Hematopoietic multipotent progenitor cell treated with erythropoietin and hydrocortisone succinate and interleukin-3 and kit ligand, for 4 days (in vitro differentiated cells): Measurements from ENCODE around the gene SDHB.

Experiments used
- DNase-seq: peaks from one replicate; pipeline ENCODE4 v3.0.0-alpha.2; 2015

The SDHB gene

DNA sequence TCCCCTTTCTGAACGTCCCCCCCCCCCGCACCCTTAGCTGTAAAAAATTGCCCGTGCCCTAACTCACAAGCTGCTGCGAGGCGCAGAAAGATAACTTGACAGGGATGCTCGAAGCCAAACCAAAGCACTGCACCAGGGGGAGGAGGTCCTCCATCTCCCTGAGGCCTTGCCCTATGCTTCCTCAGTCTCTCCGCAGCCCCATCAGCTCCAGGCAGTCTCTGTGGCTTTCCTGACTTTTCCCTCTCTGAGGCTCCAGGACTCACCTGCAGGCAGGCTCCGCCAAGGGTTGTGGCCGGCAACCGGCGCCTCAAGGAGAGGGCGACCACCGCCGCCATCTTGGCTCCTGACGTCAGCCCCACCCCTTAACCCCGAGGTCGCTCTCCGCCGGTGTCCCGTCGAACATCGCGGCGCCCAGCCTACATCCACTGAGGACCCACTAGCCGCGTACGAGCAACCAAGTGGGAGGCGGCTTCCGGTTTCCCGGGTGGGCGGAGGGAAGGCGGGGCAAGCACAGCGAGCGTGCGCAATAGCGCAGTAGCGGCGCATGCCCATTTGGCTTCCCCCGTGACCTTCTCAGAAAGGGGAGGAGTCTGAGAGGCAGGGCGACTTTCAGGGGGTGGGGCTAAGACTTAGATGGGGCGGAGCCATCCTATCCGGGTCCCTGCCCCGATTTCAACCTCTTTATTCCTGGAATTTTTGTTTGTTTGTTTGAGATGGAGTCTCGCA, at the start of gene SDHB:
SDHB (minus strand) TSS at position 348 of the 726 bp plus-strand sequence; CDS start at position 335, 13 bp downstream.
- peak; percentile 99 for DNase-seq

DNA sequence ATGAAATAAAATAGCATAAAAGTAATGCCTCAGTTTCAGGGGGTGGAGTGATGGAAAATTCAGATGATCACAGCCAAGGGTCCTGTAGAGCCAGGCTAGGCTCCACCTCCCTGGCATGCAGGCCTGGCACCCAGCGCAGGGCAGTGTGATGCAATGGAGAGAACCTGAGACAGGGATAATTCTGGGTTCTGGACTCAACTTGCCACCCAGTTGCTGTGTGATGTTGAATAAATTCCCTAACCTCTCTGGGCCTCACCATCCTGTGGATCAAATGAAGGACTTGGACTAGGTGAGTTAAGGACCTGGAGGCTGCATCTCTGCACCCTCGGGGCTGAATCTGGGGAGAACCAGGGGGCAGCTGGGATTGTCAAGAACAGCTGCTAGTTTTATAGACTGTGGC, 48.4 kb upstream of the SDHB start:
- DNase-seq, result no peak

DNA sequence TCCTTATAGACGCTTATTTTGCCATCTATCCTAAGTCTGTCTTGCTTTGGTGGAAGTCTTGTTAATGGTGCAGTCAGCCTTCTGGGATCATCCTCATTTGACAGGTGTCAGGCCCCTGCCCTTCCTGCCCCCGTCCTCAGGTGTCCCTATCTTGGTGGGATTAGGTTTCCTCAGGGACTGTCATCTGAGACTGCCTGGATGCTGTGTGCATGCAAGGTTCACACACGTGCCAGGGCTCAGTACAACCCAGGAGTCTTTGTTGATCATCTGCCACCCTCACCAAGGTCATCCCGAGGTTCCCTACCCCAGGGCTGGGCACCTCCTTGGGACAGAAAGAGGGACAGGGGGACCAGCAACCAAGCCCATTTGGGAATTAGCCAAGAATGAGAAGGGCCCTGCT, 47.4 kb upstream of the SDHB start:
- no peak for DNase-seq

DNA sequence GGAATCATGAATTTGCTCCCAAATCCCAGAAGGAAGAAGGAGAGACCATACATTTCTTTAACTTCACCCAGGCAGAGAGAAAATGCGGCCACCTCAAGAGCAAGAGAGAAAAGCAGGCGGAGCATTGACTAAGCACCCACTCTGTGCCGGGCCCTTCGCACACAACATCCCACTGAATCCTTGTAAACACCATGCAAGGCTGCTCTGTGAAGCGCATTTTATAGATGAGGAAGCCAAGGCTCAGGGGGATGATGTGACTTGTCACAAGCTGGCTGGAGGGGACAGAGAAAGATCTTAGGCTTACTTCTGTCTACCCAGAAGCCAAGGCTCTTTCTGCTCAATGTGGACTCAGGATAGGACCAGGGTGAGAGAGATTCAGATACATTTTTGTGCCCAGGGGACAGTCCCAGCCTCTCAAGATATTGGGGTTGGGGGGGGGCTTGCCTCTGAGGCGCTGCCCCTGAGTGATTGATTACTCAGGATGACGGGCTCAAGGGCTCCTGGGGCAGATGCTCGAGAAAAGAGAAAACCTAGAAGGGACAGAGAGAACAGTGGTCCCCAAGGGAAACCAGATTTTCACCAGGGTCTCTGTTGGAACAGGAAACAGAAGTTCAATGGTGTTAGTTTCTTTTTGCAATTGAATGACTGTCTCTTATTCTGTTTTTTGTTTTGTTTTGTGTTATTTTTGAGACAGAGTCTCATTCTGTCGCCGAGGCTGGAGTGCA, 45.9 kb upstream of the SDHB start:
- DNase-seq, result no peak

DNA sequence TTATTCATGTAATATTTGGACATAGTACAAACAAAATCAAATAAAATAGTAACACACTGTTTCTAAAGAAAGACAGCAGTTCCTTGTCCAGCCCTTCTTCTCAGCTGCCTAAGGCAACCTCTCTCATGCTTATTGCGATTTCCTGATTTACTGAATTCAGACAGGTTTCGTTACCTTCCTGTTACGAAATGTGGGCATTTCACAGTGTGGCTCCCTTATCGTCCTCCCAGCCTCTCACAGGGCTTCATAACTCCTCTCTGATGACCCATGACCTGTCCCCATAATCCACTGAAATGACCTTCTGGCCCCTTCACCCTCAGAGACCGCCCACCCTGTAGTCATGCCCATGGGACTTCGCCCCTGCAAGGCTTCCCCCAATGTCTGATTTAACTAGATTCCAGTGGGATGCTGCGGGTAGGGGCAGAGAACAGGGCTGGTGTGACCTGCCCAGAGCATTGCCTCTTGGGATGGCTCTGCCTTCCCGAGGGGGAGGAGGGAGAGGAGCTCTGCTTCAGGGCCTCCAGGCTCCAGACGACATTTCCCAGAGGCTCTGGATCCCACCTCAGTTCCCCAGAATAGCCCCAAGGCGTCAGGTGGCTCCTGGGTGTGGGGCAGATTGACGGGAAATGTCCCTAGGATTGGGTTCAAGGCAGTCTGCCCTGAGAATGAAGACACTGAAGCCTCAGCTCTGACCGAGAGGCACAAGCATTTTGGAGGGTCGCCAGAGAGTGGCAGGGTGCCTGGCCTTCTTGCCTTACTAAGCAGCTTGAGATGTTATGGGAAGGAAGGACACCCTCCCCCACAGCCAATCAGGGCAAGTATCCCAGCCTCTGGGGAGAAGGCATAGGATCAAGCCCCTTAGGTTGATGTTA, 44.9 kb upstream of the SDHB start:
- peak; percentile 64 for DNase-seq

DNA sequence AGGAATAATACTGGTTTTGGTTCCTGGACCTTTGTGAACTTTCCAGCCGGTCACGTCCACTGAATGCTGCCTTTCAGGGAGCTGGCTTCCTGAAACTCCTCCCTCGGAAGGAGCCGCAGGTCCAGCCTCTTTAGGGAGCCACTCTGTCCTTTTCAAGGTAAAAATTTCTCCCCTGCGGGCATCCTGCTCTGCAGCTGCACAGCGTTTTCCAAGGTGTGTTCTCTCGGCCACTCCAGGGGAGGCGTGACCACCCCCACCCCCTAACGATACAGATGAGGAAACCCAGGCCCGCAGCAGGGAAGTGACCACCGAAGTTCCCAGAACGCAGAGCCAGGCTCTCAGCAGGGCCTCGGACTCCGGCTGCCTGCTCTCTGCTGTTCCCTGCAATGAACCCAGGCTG, 44.0 kb upstream of the SDHB start:
- no peak for DNase-seq

DNA sequence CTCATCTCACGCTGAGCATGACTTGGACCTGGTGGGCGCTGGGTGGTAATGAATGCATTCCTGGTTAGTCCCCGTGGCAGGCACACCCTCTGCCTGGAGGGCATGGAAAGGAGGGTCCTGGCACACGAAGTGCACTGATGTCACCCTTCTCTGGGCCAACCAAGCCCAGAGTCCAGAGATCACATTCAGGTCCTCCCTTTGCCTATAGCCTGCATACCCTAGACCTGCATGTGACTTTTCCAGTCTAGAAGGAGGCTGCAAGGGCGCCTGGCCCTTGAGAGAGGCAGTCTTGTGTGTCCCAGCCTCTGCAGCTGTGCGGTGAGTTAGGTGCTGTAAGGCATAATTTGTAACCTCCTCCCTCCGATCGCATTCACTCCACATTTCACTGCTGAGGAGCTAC, 43.3 kb upstream of the SDHB start:
- DNase-seq, result no peak

DNA sequence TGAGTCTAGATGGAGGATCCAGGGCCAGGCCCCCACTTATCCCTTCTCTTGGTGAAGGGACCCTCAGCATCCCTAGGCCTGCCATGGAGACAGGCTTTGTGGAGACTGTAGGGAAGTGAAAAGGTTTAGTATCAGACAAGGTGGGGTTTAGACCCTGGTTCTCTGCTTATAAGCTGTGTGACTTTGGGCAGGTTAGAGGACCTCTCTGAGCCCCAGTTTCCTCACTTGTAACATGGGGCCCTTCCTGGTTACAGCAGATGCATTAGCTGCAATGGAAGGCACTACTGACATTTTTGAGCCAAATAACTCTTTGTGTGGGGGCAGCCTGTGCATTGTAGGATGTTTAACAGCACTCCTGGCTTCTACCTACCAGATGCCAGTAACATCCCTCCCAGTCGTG, 42.8 kb upstream of the SDHB start:
- no peak for DNase-seq

DNA sequence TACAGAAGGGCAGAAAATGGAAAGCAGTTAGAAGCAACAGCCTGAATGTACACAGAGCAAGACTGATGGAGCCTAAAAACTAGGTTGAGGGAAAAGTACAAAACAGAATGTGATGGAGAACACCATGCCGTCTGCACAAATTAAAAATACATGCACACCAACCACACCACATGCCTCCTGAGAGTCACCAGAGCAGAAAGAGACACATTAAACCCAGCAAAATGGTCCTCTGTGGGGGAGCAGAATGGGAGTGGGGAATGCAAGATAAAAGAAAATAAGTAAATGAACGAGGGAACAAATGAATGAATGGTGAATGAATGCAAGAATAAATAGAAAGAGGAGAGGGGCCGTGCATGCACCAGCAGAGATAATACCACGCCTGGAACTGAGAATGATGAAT, 41.3 kb upstream of the SDHB start:
- DNase-seq, result no peak

DNA sequence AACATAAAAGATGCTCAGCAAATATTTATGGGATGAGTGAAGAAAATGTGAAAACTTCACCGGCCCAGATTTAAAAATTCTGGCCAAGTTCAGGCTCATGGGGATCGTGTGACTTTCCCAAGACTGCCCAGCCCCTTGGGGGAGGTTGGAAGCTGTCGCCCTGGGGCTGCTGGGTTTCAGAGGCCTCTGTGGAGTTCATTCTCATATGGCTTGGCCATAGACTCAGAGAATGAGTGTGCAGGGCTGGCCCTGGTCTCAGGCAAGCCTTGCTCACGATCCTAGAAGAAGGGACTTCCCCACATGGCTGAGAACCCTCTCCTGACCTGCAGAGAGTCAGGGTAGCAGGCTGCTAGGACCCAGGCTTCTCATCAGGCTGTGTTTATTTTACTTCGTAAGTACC, 40.8 kb upstream of the SDHB start:
- no peak for DNase-seq

DNA sequence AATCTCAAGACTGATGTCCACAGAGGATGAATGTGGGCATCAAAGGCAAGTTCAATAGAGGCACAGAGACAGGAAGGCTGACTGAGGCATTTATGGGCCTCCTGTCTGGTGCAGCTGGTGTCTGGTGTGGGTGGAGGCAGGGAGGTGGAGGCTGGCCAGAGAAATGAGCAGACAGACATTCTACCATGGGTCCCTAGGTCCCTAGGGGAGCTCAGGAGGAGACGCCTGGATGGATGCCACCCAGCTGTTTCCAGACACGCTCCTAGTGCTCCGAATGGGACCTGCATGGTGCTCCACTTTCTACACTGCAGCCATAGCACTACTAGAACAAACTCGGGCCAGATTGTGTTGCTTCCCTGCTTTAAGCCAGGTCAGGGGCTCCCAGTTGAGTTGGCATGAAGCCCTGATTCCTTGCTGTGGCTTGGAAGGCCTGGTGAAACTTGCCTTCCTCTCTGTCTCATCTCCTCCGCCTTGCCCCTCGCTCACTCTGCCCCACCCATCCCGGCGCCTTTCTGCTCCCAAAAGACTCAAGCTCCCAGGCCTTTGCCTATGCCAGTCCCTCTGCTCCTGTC, 40.1 kb upstream of the SDHB start:
- DNase-seq, result no peak

DNA sequence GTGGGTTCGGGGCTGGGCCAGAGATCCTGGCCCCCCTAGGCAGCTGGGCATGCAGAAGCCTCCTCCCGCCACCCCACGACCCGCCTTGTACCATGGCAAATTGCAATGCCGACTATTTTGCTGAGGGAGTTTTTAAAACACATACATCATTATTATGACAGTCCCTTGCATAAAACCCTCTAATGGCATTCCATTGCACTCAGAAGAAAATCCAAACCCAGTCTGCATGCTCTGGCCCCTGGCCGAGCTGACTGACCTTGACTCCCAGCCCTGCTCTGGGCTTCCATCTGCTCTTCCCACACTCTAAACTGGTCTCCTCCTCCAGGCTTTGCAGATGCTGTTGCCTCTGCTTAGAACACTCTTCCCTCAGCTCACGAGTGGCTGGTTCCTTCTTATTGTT, 37.4 kb upstream of the SDHB start:
- DNase-seq, result no peak

DNA sequence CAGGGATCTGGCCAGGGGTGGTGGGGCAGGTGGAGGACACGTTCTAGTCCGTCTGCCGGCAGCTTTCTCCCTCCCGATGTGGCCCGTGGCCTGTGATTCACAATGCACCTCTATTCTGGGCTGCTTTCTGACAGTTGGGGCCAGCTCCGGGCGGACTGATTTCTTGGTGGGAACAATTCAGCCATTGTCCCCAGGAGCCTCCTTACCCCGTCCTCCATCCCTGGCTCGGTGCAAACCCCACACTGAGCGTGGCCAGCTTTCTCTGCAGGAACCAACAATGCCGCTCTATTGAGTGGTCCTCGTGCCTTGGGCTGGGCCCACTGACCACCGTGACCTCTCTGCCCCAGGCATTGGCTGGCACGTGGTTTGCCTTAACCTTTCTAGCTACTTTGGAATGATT, 35.7 kb upstream of the SDHB start:
- DNase-seq, result no peak

DNA sequence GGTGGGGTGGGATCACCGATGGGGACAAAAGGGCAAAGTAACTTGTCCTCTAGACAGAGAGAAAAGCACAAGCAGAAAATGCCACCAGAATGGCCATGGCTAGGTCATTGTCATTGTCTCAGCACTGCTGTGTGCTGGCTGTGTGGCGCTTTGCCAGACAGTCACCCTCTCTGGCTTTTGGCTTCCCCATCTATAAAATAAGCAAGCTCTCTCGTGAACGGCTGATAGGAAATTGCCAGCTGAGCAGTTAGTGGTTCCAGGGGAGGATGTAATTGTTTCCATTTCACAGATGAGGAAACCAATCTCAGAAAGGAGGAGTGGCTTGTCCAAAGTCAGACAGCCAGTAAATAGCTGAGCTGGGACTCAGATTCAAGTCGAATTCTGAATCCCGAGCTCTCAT, 32.9 kb upstream of the SDHB start:
- DNase-seq, result peak; percentile 35

DNA sequence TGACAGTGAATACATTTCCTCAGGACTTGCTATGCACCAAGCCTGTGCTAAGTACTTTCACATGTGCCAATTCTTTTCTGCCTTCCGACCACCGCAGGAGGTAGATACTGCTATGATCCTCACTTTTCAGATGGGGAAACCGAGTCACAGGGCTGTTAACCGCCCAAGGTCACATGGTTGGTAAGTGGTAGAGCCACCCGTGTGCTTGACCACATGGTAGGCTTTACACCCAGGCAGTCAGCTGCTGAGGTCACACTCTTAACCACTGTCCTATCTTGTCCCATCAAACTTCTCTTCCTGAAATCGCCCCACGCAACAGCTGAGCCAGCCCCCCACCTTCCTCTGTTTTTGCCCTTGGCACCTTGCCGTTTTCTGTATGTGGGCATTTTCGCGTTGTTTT, 31.0 kb upstream of the SDHB start:
- DNase-seq, result peak; percentile 64

DNA sequence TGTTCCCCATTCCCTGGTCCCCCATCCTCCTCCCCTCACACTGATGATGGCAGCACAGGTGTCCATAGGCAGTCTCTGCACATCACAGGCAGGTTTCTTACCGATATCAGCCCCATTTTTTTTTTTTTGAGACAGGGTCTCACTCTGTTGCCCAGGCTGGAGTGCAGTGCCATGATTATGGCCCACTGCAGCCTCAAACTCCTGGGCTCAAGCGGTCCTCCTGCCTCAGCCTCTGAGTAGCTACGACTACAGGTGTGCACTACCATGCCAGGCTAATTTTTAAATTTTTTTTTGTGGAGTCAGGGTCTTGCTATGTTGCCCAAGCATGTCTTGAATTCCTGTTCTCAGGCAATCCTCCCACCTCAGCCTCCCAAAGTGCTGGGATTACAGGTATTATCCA, 28.9 kb upstream of the SDHB start:
- no peak for DNase-seq

DNA sequence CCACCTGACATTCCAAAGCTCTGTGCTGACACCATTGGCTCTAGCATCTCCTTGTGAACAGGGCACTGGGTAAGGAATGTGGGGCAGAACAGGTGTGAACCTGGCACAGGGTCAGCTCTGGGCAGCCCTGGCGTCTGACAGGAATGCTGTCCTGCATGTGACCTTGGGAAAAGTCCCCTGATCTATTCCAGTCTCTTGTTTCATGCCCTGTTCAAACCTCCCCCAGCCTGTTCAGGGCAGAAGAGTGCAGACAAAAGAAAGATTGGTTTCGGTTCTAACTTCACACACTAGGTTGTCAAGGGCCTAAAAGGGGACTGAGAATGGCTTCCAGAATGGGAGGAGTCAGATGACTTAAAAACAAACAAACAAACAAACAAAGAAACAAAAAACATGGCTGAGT, 27.6 kb upstream of the SDHB start:
- DNase-seq, result no peak

DNA sequence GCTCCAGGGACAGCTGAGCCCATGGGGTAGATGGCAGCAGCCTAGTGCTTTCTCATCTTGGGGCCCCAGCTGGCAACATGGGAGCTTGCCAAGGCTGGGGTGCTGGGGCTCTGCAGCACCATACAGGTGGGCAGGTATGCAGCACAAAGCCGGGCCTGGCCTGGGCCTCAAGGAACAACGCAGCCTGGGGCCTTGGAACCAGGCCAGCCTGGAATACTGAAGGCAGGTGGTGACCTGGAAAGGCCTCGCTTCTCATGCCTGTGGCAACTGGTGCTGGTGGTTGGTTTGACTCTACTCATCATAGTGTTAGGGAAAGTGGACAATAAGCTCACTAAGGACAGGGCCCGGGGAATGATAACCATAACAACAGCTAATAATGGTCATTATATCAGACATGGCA, 27.0 kb upstream of the SDHB start:
- no peak for DNase-seq

DNA sequence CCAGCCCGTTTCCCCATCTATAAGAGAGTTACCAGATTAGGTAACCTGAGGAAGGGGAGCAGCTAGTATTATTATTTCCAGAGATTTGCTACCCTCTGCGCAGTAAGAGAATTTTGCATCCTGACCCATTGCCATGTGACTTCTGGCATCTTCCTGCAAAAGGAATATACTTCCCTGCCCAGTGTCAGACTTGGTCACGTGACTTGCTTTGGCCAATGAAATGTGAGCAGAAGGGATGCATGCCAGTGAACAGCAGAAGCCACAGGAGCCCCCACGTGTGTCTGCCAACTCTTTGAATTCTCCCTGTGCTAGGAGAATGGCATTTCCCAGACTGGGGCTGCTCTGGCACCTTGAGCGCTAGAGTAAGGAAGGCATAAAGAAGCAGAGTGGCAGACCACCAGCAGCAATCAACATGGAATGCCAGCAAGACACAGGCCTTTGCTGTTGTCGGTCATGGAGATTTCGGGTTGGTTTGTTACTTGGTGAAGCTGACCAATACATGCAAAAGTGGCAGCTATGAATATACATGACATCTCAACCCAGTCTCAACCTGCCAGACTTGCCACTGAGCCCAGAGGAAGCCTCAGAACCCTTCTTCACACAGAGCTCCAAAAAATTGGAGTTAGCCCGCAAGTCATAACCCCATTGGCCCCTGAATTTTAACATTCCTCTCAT, 26.4 kb upstream of the SDHB start:
- no peak for DNase-seq

DNA sequence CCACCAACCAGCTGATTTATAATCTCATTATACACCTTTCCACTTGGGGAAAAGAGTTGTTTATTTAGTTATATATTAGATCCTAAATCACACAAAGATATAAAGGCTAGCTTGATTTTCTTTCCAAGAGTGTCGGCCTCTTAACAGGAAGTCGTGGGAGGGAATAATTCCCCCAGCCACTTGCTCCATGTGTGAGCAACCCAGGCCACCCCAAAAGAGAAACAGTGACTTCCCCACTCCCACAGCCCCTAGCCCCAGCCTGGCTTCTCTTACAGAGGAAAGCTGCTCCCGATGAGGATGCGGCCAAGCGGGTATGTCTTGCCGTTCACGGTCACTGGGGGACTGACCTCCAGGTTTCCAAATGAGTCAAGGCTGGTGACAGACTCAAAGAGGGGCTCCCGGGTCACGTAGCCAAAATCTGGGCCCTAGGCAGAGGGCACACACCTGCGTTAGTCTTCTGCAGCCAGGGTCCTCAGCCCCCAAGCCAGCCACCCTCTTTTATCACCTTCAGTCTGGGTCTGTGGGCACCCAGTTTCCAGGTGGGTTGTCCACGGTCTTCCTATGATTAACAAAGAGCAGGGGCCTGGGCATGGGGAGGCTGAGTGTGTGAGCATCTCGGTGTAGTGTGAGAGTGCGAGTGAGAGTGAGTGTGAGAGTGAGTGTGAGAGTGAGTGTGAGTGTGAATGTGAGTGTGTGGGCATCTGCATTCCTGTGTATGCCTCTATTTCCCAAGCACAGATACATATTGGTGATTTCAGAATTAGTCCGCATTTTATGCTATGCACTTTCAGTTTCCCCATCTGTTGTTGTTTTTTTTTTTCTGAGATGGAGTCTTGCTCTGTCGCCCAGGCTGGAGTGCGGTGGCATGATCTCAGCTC, 25.4 kb upstream of the SDHB start:
- no peak for DNase-seq

DNA sequence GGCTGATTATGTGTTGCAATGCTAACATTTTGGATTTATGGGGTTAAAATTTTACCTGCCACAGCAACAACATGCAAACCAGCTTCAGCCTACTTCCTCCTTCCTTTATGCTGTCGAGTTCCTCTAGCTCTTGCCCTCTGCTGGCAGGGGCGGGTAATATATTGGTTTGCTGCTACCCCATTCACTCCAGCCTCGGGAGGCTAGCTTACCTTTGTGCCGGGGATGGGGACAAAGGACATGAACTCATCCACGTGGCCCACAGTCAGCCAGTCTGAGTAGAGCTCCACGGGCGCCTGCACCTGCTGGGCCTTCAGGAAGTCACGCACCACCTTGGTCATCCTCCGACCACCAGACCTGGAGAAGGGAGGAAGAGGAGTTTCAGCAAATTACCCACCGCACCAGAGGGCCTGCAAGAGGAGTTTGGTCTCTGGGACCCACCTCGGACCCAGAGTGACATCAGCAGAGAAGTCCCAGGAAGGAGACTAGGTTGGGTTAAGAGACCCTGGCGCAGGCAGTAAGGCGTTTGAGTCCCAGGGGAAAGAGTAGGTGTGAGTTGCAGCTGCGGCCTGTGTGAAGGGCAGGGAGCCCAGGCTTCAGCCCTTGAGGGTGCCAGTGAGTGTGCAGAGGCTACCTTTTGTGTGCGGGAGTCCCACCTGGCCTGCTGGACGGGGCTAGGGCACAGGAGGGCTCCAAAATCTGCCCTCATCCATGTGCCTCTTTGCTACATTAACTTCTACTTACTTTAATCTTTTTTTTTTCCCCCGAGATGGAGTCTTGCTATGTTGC, 21.8 kb upstream of the SDHB start:
- peak; percentile 77 for DNase-seq
